ENCODE data around the gene TMED1.

DNA sequence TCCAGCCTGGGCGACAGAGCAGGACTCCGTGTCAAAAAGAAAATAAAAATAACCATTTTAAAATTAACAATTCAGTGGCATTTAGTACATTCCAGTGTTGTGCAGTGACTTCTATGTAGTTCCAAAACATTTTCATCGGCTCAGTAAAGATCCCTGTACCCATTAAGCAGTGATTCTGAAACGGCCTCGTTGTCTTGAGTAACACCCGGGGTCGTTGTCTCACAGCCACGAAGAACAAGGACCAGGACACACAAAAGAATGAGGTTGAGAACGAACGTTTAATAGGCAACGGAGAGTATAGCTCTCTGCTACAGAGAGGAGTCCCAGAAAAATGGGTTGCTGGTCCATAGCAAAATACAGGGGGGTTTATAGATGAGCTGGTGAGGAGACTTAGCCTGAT lies 2.4 kb upstream of the TMED1 start:
- TF ChIP-seq CTCF (IDR thresholded peaks at IDR 0.05; ENCODE audit: low read length) (no peak), EZH2 (IDR thresholded peaks at IDR 0.05; ENCODE audit: borderline replicate concordance, low read length) (no peak)

Measured in OCI-LY1 (cell line).